Right atrium auricular region (tissue), 2 donors: Measurements from ENCODE around the gene CDK6. TPM values are rescaled to one million over a fixed set of nuclear protein-coding genes. Genes with fewer than 3 reads are reported as not detected.
A peak's percentile ranks its signal among the peaks of the same experiment; 100 is the strongest.

Experiments used
- DNase-seq: peaks from one replicate; pipeline ENCODE4 v3.0.0-alpha.2; 2019; ENCODE audit warnings: low spot score
- H3K27ac ChIP-seq, 2 donors: fragments of 200-600 bp; sonication (generic); 1 replicate in 1 of 2; 2 replicates in 1 of 2; pipeline ENCODE4 v1.5.1; 2016 to 2019
- H3K27me3 ChIP-seq, 2 donors: fragments of 200-600 bp; sonication (generic); one replicate each; pipeline versions ENCODE4 v1.5.1 to v1.6.0; 2017 to 2019
- H3K36me3 ChIP-seq: fragments of 200-600 bp; sonication (generic); one replicate; pipeline ENCODE4 v1.5.1; 2016
- H3K4me1 ChIP-seq, 2 donors: fragments of 200-600 bp; sonication (generic); one replicate each; pipeline versions ENCODE4 v1.5.1 to v1.6.0; 2017 to 2019
- H3K4me3 ChIP-seq, 2 donors: fragments of 200-600 bp; sonication (generic); 1 replicate in 1 of 2; 2 replicates in 1 of 2; pipeline ENCODE4 v1.5.1; 2017 to 2019; ENCODE audit warnings: mild to moderate bottlenecking in 1 of 2, moderate library complexity in 1 of 2
- H3K9me3 ChIP-seq, 2 donors: fragments of 200-600 bp; sonication (generic); one replicate each; pipeline ENCODE4 v1.5.1; 2019
- total RNA-seq, 2 donors: library from RNA; depleted of rRNA; stranded (reverse); fragments of >200 nt; gene quantifications; one replicate each; pipeline ENCODE4 v1.1.0, GENCODE V29; 2016
- TF ChIP-seq, protein P1 (sequence below), 2 donors: fragments of 200-600 bp; sonication (generic); IDR thresholded peaks; one replicate each; pipeline ENCODE4 v1.5.1; 2019; ENCODE audit warnings: antibody characterized with exemption in 2 of 2

The CDK6 gene
- total RNA-seq, 2 donors from 2014 or later, result 10.6 to 12.4 TPM

DNA sequence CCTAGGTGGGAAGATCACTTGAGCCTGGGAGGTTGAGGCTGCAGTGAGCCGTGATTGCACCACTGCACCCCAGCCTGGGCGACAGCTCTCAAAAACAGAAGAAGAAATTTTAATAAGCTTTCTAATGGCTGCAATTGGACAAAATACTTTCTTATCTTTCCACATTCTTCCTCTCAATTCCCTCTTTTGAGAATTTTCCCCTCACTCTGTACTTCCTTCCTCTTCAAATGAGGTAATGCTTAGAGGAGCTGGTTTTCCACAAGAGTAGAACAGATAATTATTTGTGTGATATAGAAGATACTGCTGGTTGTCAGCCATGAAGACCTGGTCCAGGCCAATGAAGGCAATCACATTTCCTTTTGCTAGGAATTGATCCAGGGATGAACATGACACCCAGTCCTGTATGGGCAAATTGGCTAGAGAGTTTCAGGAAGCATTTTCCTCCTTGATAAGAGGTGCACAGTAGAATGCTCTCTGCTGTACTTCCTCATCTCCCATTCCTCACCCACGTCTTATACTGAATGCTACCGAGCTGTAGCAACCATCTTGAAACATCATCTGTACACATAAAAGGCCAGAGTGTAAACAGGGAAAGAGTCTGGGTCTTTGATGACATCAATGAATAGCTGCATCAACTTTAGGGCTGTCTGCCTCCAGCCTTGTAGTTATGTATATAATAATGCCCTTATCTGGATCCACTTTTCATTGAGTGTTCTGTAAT, 103.9 kb downstream of the CDK6 start:
- TF ChIP-seq, protein P1, sequence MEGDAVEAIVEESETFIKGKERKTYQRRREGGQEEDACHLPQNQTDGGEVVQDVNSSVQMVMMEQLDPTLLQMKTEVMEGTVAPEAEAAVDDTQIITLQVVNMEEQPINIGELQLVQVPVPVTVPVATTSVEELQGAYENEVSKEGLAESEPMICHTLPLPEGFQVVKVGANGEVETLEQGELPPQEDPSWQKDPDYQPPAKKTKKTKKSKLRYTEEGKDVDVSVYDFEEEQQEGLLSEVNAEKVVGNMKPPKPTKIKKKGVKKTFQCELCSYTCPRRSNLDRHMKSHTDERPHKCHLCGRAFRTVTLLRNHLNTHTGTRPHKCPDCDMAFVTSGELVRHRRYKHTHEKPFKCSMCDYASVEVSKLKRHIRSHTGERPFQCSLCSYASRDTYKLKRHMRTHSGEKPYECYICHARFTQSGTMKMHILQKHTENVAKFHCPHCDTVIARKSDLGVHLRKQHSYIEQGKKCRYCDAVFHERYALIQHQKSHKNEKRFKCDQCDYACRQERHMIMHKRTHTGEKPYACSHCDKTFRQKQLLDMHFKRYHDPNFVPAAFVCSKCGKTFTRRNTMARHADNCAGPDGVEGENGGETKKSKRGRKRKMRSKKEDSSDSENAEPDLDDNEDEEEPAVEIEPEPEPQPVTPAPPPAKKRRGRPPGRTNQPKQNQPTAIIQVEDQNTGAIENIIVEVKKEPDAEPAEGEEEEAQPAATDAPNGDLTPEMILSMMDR (IDR thresholded peaks at IDR 0.05), result no peak
- peak overlapping the region in 1 of 2 donors; percentile 35 for H3K27ac ChIP-seq
- H3K36me3 ChIP-seq, result no peaks in the 10 kb centered on the region
- H3K4me3 ChIP-seq, result no peak overlapping the region
- no peak for DNase-seq
- no peaks in the 10 kb centered on the region for H3K27me3 ChIP-seq
- peaks cover 0 to 14% of the 10 kb centered on the region in 2 donors for H3K4me1 ChIP-seq
- no peaks in the 10 kb centered on the region for H3K9me3 ChIP-seq

DNA sequence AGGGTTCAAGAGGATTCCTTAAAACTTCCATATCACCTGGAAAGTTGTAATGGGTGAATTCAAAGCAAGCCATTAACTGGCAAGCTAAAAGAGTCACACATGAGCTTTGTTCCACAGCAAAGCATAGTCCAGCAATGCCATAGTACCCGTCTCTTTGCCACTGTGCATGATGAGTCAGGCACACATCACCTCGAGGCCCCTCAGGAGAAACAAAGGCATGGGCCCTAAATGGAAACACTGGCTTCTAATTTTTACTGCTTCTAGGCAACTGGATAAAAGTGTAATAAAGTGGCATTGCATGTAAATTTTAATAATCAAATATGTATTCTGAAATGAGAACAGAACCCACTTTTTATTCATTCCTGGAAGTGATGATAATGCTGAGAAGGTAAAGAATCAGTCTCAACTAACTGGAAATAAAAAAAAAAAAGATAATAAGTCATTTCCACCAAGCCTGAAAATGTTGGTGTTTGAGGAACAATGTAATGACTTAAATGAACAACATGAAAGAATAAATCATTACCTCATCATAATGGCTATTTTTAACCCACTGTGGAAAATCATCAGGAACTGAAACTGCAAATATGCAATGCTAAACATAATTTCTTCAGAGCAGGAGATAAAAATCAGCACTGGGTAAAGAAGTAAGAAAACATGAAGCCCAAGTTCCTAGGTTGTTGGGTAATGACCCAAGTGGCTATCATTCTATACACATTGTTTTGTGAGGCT, 104.9 kb downstream of the CDK6 start:
- Histone ChIP-seq H3K4me3 (no peak overlapping the region), H3K27ac (no peak overlapping the region)

DNA sequence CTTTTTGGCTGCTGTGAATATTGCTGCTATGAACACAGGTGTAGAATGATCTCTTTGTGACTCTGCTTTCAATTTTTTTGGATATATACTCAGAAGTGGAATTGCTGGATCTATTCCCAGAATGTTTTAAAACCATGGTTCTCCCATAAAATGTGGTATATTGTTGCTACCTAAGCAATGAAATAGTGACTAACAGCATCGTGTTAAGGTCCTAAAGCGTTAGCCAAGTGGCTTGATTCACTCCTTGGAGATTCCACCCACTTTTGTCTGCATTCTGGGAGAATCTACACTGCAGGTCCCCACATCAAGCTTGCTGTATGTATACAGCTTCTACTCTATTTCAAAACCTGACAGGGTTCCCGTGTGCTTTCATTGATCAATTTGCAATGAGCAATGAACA, 105.6 kb downstream of the CDK6 start:
- H3K4me1 ChIP-seq, result peaks cover 0 to 14% of the 10 kb centered on the region in 2 donors
- no peaks in the 10 kb centered on the region for H3K9me3 ChIP-seq
- H3K36me3 ChIP-seq, result no peaks in the 10 kb centered on the region
- no peak overlapping the region for H3K27ac ChIP-seq
- H3K4me3 ChIP-seq, result no peak overlapping the region
- TF ChIP-seq, protein P1 (IDR thresholded peaks at IDR 0.05), result no peak
- H3K27me3 ChIP-seq, result no peaks in the 10 kb centered on the region
- no peak for DNase-seq

More for the DNA sequence above, 104.9 kb downstream of the CDK6 start:
- no peaks in the 10 kb centered on the region for H3K27me3 ChIP-seq
- DNase-seq, result no peak
- no peaks in the 10 kb centered on the region for H3K36me3 ChIP-seq
- TF ChIP-seq, protein P1 (IDR thresholded peaks at IDR 0.05), result no peak
- H3K4me1 ChIP-seq, result peaks cover 0 to 14% of the 10 kb centered on the region in 2 donors
- H3K9me3 ChIP-seq, result no peaks in the 10 kb centered on the region

DNA sequence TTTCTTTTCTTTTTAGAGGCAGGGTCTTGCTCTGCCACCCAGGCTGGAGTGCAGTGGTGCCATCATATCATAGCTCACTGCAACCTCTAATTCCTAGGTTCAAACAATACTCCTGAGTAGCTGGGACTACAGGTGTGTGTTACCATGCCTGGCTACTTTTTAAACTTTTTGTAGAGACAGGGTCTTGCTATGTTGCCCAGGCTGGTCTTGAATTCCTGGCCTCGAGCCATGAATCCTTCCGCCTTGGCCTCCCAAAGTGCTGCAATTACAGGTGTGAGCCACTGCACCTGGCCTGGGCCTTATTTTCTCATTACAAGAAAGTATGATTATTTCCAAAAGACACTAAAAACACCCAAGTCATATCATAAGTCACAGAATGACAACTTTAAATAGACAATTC, 106.6 kb downstream of the CDK6 start:
- no peak overlapping the region for H3K4me3 ChIP-seq
- peaks cover 6% of the 10 kb centered on the region for H3K36me3 ChIP-seq
- TF ChIP-seq, protein P1 (IDR thresholded peaks at IDR 0.05), result no peak
- H3K27ac ChIP-seq, result no peak overlapping the region
- H3K27me3 ChIP-seq, result no peaks in the 10 kb centered on the region
- H3K9me3 ChIP-seq, result no peaks in the 10 kb centered on the region
- DNase-seq, result no peak
- H3K4me1 ChIP-seq, result peaks cover 0 to 14% of the 10 kb centered on the region in 2 donors

DNA sequence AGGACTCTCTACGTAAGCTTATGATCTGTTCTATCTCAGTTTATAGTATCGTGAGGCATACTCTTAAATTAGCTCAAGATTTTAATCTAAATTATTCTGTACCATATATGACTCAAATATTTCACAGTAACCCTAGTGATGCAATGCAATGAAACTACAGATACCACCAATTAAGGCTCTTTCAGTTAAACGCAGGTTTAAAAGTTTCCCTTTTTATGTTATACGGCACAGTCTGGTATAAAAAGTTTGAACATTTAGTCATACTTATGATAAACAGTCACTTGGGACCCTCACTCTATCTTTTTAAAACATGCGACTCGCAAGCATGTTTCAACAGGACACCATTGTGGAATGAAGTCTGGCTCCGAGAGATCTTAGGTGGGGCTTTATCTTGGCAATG, 107.2 kb downstream of the CDK6 start:
- Histone ChIP-seq H3K27me3 (no peaks in the 10 kb centered on the region), H3K4me3 (no peak overlapping the region), H3K27ac (no peak overlapping the region), H3K36me3 (peaks cover 7% of the 10 kb centered on the region), H3K4me1 (peaks cover 0 to 14% of the 10 kb centered on the region in 2 donors), H3K9me3 (no peaks in the 10 kb centered on the region)
- no peak for DNase-seq
- TF ChIP-seq, protein P1 (IDR thresholded peaks at IDR 0.05), result no peak
